ENCODE results near the gene OR2A14. TPM values are rescaled to one million over a fixed set of nuclear protein-coding genes. Genes with fewer than 3 reads are reported as not detected.

Gene OR2A14
- total and polyA plus RNA-seq, 4 experiments from 2014 or later: not detected

GRCh38 chr7:144100607-144101006, 22.4 kb upstream of the OR2A14 start:
- H3K4me3 ChIP-seq (ENCODE audit: low read length in 2 of 2): no peak overlapping the region
- Mint-ChIP-seq H3K9me3 (peaks cover 0 to 2% (median 0%) of the 10 kb centered on the region in 8 donors), H3K27ac (no peak overlapping the region), H3K4me3 (no peak overlapping the region), H3K36me3 (no peaks in the 10 kb centered on the region), H3K27me3 (peaks cover 5 to 7% of the 10 kb centered on the region in 2 donors), H3K4me1 (no peaks in the 10 kb centered on the region)
- ChIA-PET POLR2A (ENCODE audit: partially characterized antibody) (no interaction called here), CTCF (ENCODE audit: partially characterized antibody) (no interaction called here)
- intact Hi-C loops (cut with micrococcal nuclease): no loop called here
- DNase-seq: no peak
- no peak overlapping the region for H3K27ac ChIP-seq (ENCODE audit: low read depth, low read length)
- H3K36me3 ChIP-seq (ENCODE audit: insufficient read depth, low read length): no peaks in the 10 kb centered on the region
- no peaks in the 10 kb centered on the region for H3K4me1 ChIP-seq (ENCODE audit: insufficient read depth, low read length)
- no peaks in the 10 kb centered on the region for H3K27me3 ChIP-seq (ENCODE audit: insufficient read depth, low read length)
- no peaks in the 10 kb centered on the region for H3K9me3 ChIP-seq (ENCODE audit: control insufficient read depth in 1 of 2, low read length in 2 of 2)

DNA sequence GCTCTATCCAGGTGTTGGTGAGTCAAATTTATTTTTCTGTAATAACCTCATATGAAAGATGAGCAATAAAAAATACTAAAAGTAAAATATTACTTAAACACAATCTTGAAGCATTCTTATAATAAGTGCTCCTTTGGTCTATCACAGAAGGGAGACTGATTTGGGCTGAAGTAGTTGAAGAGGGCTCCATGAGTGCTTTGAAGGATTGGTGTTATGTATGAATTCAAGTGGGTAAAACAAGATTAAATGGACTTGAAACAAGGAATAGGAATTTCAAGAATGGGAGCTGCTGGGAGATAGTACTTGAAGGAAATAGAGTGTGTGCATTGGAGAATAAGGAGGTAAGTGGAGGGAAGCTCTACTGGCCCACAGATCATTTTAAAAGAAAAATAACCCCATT, 20.9 kb upstream of the OR2A14 start:
- H3K36me3 Mint-ChIP-seq: no peaks in the 10 kb centered on the region
- H3K27ac Mint-ChIP-seq: no peak overlapping the region
- ChIA-PET CTCF (ENCODE audit: partially characterized antibody) (no interaction called here), POLR2A (ENCODE audit: partially characterized antibody) (no interaction called here)
- no peaks in the 10 kb centered on the region for H3K27me3 ChIP-seq (ENCODE audit: insufficient read depth, low read length)
- H3K9me3 Mint-ChIP-seq: no peaks in the 10 kb centered on the region
- no peak overlapping the region for H3K4me3 ChIP-seq (ENCODE audit: low read length in 2 of 2)
- H3K36me3 ChIP-seq (ENCODE audit: insufficient read depth, low read length): no peaks in the 10 kb centered on the region
- no peaks in the 10 kb centered on the region for H3K9me3 ChIP-seq (ENCODE audit: control insufficient read depth in 1 of 2, low read length in 2 of 2)
- intact Hi-C loops (cut with micrococcal nuclease): no loop called here
- peaks cover 4 to 9% of the 10 kb centered on the region in 2 donors for H3K27me3 Mint-ChIP-seq
- H3K4me1 ChIP-seq (ENCODE audit: insufficient read depth, low read length): no peaks in the 10 kb centered on the region
- no peak for DNase-seq
- no peak overlapping the region for H3K4me3 Mint-ChIP-seq
- no peak overlapping the region for H3K27ac ChIP-seq (ENCODE audit: low read depth, low read length)
- H3K4me1 Mint-ChIP-seq: no peaks in the 10 kb centered on the region

- H3K4me1 ChIP-seq (ENCODE audit: insufficient read depth, low read length): no peaks in the 10 kb centered on the region
- H3K4me3 ChIP-seq (ENCODE audit: low read length in 2 of 2): no peak overlapping the region
- intact Hi-C loops (cut with micrococcal nuclease): no loop called here
- no peaks in the 10 kb centered on the region for H3K4me1 Mint-ChIP-seq
- no peaks in the 10 kb centered on the region for H3K27me3 ChIP-seq (ENCODE audit: insufficient read depth, low read length)
- no peak overlapping the region for H3K4me3 Mint-ChIP-seq
- no peaks in the 10 kb centered on the region for H3K9me3 ChIP-seq (ENCODE audit: control insufficient read depth in 1 of 2, low read length in 2 of 2)
- no peaks in the 10 kb centered on the region for H3K36me3 Mint-ChIP-seq
- ChIA-PET CTCF (ENCODE audit: partially characterized antibody) (interaction anchor here (1.1 kb wide), 1 partner anchor 23 kb away, joined by 3 read pairs; no protein-coding TSS in a partner anchor), POLR2A (ENCODE audit: partially characterized antibody) (no interaction called here)
- no peaks in the 10 kb centered on the region for H3K36me3 ChIP-seq (ENCODE audit: insufficient read depth, low read length)
- H3K27ac Mint-ChIP-seq: no peak overlapping the region
- DNase-seq: no peak
- peaks cover 0 to 2% (median 0%) of the 10 kb centered on the region in 8 donors for H3K9me3 Mint-ChIP-seq
- H3K27ac ChIP-seq (ENCODE audit: low read depth, low read length): no peak overlapping the region
- peaks cover 7 to 11% of the 10 kb centered on the region in 2 donors for H3K27me3 Mint-ChIP-seq
Measured at GRCh38 chr7:144105211-144105610, 17.8 kb upstream of the OR2A14 start.

DNA sequence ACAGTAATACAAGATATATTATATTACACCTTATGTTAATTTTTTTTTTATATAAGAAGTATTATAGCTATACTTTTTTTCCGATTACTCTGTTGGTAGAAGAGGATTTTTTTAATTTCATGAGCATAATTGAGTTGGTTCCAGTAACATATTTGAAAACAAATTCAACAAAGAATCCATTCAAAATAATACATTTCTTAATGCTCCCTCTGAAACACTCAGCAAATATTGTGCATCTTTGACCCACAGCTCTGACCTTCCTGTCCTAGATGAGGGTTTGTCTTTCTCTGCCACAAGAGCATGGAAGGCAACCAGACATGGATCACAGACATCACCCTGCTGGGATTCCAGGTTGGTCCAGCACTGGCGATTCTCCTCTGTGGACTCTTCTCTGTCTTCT, 13.7 kb upstream of the OR2A14 start, which contains the start of gene OR2A2:
TSS of gene OR2A2 (plus strand) at position 301 of the 400 bp plus-strand sequence. CDS start at position 301, 0 bp downstream.
- no peak within 1 kb of the TSS for H3K4me3 Mint-ChIP-seq
- H3K36me3 ChIP-seq (ENCODE audit: insufficient read depth, low read length): no peaks in the 10 kb centered on the region
- H3K4me1 ChIP-seq (ENCODE audit: insufficient read depth, low read length): no peaks in the 10 kb centered on the region
- CTCF ChIA-PET (ENCODE audit: partially characterized antibody): no interaction called here
- no peaks in the 10 kb centered on the region for H3K9me3 ChIP-seq (ENCODE audit: control insufficient read depth in 1 of 2, low read length in 2 of 2)
- peaks cover 8 to 21% of the 10 kb centered on the region in 2 donors for H3K27me3 Mint-ChIP-seq
- POLR2A ChIA-PET (ENCODE audit: partially characterized antibody): no interaction called here
- H3K36me3 Mint-ChIP-seq: no peaks in the 10 kb centered on the region
- H3K4me3 ChIP-seq (ENCODE audit: low read length in 2 of 2): no peak within 1 kb of the TSS
- H3K27me3 ChIP-seq (ENCODE audit: insufficient read depth, low read length): no peaks in the 10 kb centered on the region
- no peak within 1 kb of the TSS for H3K27ac ChIP-seq (ENCODE audit: low read depth, low read length)
- H3K4me1 Mint-ChIP-seq: no peaks in the 10 kb centered on the region
- no peak within 1 kb of the TSS for H3K27ac Mint-ChIP-seq
- no peak for DNase-seq
- intact Hi-C loops (cut with micrococcal nuclease): no loop called here
- H3K9me3 Mint-ChIP-seq: peaks cover 0 to 2% (median 0%) of the 10 kb centered on the region in 8 donors

- H3K27me3 ChIP-seq (ENCODE audit: insufficient read depth, low read length): no peaks in the 10 kb centered on the region
- Mint-ChIP-seq H3K9me3 (peaks cover 0 to 2% (median 0%) of the 10 kb centered on the region in 8 donors), H3K27ac (no peak overlapping the region), H3K4me1 (no peaks in the 10 kb centered on the region), H3K36me3 (no peaks in the 10 kb centered on the region), H3K4me3 (no peak overlapping the region), H3K27me3 (peaks cover 8 to 20% of the 10 kb centered on the region in 2 donors)
- H3K4me1 ChIP-seq (ENCODE audit: insufficient read depth, low read length): no peaks in the 10 kb centered on the region
- no peak for DNase-seq
- CTCF ChIA-PET (ENCODE audit: partially characterized antibody): interaction anchor here (1.3 kb wide), 1 partner anchor 18 kb away, joined by 5 read pairs; no protein-coding TSS in a partner anchor
- no peak overlapping the region for H3K4me3 ChIP-seq (ENCODE audit: low read length in 2 of 2)
- intact Hi-C loops (cut with micrococcal nuclease): no loop called here
- POLR2A ChIA-PET (ENCODE audit: partially characterized antibody): no interaction called here
- H3K9me3 ChIP-seq (ENCODE audit: control insufficient read depth in 1 of 2, low read length in 2 of 2): no peaks in the 10 kb centered on the region
- H3K27ac ChIP-seq (ENCODE audit: low read depth, low read length): no peak overlapping the region
- H3K36me3 ChIP-seq (ENCODE audit: insufficient read depth, low read length): no peaks in the 10 kb centered on the region
Measured at GRCh38 chr7:144110272-144110671, 12.7 kb upstream of the OR2A14 start.

GRCh38 chr7:144113651-144114050, 9.3 kb upstream of the OR2A14 start:
- ChIA-PET POLR2A (ENCODE audit: partially characterized antibody) (no interaction called here), CTCF (ENCODE audit: partially characterized antibody) (interaction anchor here (5.2 kb wide), 1 partner anchor 14 kb away, joined by 24 read pairs; no protein-coding TSS in a partner anchor)
- H3K4me1 ChIP-seq (ENCODE audit: insufficient read depth, low read length): no peaks in the 10 kb centered on the region
- no peaks in the 10 kb centered on the region for H3K36me3 ChIP-seq (ENCODE audit: insufficient read depth, low read length)
- Mint-ChIP-seq H3K36me3 (no peaks in the 10 kb centered on the region), H3K27ac (no peak overlapping the region), H3K9me3 (no peaks in the 10 kb centered on the region), H3K27me3 (peaks cover 4 to 15% of the 10 kb centered on the region in 2 donors), H3K4me1 (no peaks in the 10 kb centered on the region), H3K4me3 (no peak overlapping the region)
- H3K4me3 ChIP-seq (ENCODE audit: low read length in 2 of 2): no peak overlapping the region
- DNase-seq: no peak
- no peak overlapping the region for H3K27ac ChIP-seq (ENCODE audit: low read depth, low read length)
- intact Hi-C loops (cut with micrococcal nuclease): no loop called here
- H3K27me3 ChIP-seq (ENCODE audit: insufficient read depth, low read length): no peaks in the 10 kb centered on the region
- H3K9me3 ChIP-seq (ENCODE audit: control insufficient read depth in 1 of 2, low read length in 2 of 2): no peaks in the 10 kb centered on the region

DNA sequence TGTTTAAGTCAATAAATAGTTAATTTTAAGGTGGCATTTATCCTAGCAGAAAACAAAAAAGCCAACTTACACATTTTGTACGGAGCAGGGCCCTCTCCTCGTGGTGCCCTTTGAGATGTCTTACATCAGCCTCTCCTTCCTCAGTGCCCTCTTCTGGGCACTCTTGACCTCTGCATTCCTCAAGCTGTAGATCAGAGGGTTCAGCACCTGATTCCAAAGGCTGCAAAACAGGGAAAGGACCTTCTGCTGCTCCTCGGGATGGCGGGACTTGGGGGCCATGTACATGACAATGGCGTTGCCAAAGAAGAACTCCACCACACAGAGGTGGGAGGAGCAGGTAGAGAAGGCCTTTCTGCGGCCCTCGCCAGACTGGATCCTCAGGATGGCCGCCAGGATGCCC, 4.6 kb upstream of the OR2A14 start:
- Mint-ChIP-seq H3K4me1 (no peaks in the 10 kb centered on the region), H3K27ac (no peak overlapping the region), H3K36me3 (no peaks in the 10 kb centered on the region), H3K27me3 (peaks cover 3 to 6% of the 10 kb centered on the region in 2 donors), H3K9me3 (no peaks in the 10 kb centered on the region), H3K4me3 (no peak overlapping the region)
- POLR2A ChIA-PET (ENCODE audit: partially characterized antibody): no interaction called here
- Histone ChIP-seq H3K27ac (ENCODE audit: low read depth, low read length) (no peak overlapping the region), H3K9me3 (ENCODE audit: control insufficient read depth in 1 of 2, low read length in 2 of 2) (no peaks in the 10 kb centered on the region), H3K27me3 (ENCODE audit: insufficient read depth, low read length) (no peaks in the 10 kb centered on the region), H3K4me3 (ENCODE audit: low read length in 2 of 2) (no peak overlapping the region), H3K36me3 (ENCODE audit: insufficient read depth, low read length) (no peaks in the 10 kb centered on the region), H3K4me1 (ENCODE audit: insufficient read depth, low read length) (no peaks in the 10 kb centered on the region)
- CTCF ChIA-PET (ENCODE audit: partially characterized antibody): interaction anchor here (0.9 kb wide), 1 partner anchor 10 kb away, joined by 3 read pairs; no protein-coding TSS in a partner anchor
- DNase-seq: no peak
- intact Hi-C loops (cut with micrococcal nuclease): no loop called here

All from CD4-positive, alpha-beta memory T cell (primary cell).